Astrocyte (in vitro differentiated cells and primary cell): Measurements from ENCODE around the gene FXYD5. TPM values are rescaled to one million over a fixed set of nuclear protein-coding genes. Genes with fewer than 3 reads are reported as not detected.

Experiments used
- DNase-seq: peaks from one replicate; pipeline ENCODE4 v3.0.0-alpha.2; 2010; ENCODE audit warnings: low read depth
- FAIRE-seq: peaks from 2 replicates; lab custom pipeline; 2011; peaks lifted over from hg19 to GRCh38; lab: Jason Lieb, UNC
- H2AFZ ChIP-seq: 2 replicates; pipeline ENCODE4 v1.6.0; 2012; ENCODE audit warnings: low read depth, low read length, inconsistent platforms
- H3K27ac ChIP-seq: 2 replicates; pipeline ENCODE4 v1.5.1; 2011; ENCODE audit warnings: low read depth, low read length, inconsistent platforms
- H3K27me3 ChIP-seq: 2 replicates; pipeline ENCODE4 v1.6.0; 2011; ENCODE audit warnings: low read length, inconsistent platforms; ENCODE audit not compliant: insufficient read depth
- H3K36me3 ChIP-seq: 2 replicates; pipeline ENCODE4 v1.5.1; 2011; ENCODE audit warnings: low read length, inconsistent platforms; ENCODE audit not compliant: insufficient read depth
- H3K4me1 ChIP-seq: 2 replicates; pipeline ENCODE4 v1.5.1; 2011; ENCODE audit warnings: low read length, inconsistent platforms; ENCODE audit not compliant: insufficient read depth
- H3K4me2 ChIP-seq: 2 replicates; pipeline ENCODE4 v1.6.0; 2012; ENCODE audit warnings: low read length, inconsistent platforms
- H3K4me3 ChIP-seq: 2 replicates; pipeline ENCODE4 v1.5.1; 2011; ENCODE audit warnings: low read depth, mild to moderate bottlenecking, low read length, inconsistent platforms; ENCODE audit not compliant: insufficient read depth
- H3K79me2 ChIP-seq: 2 replicates; pipeline ENCODE4 v1.6.0; 2012; ENCODE audit warnings: mild to moderate bottlenecking, low read length, inconsistent platforms; ENCODE audit not compliant: insufficient read depth
- H3K9ac ChIP-seq: 2 replicates; pipeline ENCODE4 v1.6.0; 2012; ENCODE audit warnings: mild to moderate bottlenecking, low read length, inconsistent platforms
- H3K9me3 ChIP-seq: 2 replicates; pipeline ENCODE4 v1.5.1; 2012; ENCODE audit warnings: low read depth, mild to moderate bottlenecking, low read length, inconsistent platforms; ENCODE audit not compliant: insufficient read depth
- H4K20me1 ChIP-seq: 2 replicates; pipeline ENCODE4 v1.6.0; 2012; ENCODE audit warnings: low read length, inconsistent platforms; ENCODE audit not compliant: insufficient read depth
- H3K27ac Mint-ChIP-seq: one replicate; pipeline ENCODE4 v1.8.0; 2021; ENCODE audit warnings: mild to moderate bottlenecking, mixed read lengths; ENCODE audit not compliant: unreplicated experiment
- H3K27me3 Mint-ChIP-seq: one replicate; pipeline ENCODE4 v1.8.0; 2021; ENCODE audit warnings: low read depth, mixed read lengths; ENCODE audit not compliant: unreplicated experiment
- H3K36me3 Mint-ChIP-seq: one replicate; pipeline ENCODE4 v1.8.0; 2021; ENCODE audit warnings: low read depth, mixed read lengths; ENCODE audit not compliant: unreplicated experiment
- H3K4me1 Mint-ChIP-seq: one replicate; pipeline ENCODE4 v1.8.0; 2021; ENCODE audit warnings: low read depth, mixed read lengths; ENCODE audit not compliant: unreplicated experiment
- H3K4me3 Mint-ChIP-seq: one replicate; pipeline ENCODE4 v1.8.0; 2021; ENCODE audit warnings: mild to moderate bottlenecking, moderate library complexity, mixed read lengths; ENCODE audit not compliant: unreplicated experiment
- H3K9me3 Mint-ChIP-seq: one replicate; pipeline ENCODE4 v1.8.0; 2021; ENCODE audit warnings: mild to moderate bottlenecking, mixed read lengths; ENCODE audit not compliant: unreplicated experiment
- EZH2 ChIP-seq: IDR thresholded peaks from 2 replicates; pipeline ENCODE4 v1.6.1; 2012; ENCODE audit warnings: mild to moderate bottlenecking, low read length, inconsistent platforms; ENCODE audit not compliant: insufficient read depth
- total RNA-seq: library from RNA; stranded (reverse); gene quantifications from 2 replicates; pipeline ENCODE4 v1.2.1, GENCODE V29; 2021
- TF ChIP-seq, protein P1 (sequence below): IDR thresholded peaks from 2 replicates; pipeline ENCODE4 v1.5.1; 2011; ENCODE audit warnings: low read depth, mild to moderate bottlenecking, inconsistent platforms, low read length, moderate library complexity; ENCODE audit not compliant: insufficient read depth

FXYD5 gene
- total RNA-seq, 1 donor from 2014 or later, result 108 TPM

GRCh38 chr19:35159606-35160005, 5.1 kb downstream of the FXYD5 start:
- Histone ChIP-seq H3K36me3 (peaks cover 54% of the 10 kb centered on the region), H2AFZ (no peak overlapping the region), H3K27ac (no peak overlapping the region), H3K9me3 (peaks cover 18% of the 10 kb centered on the region), H3K27me3 (no peaks in the 10 kb centered on the region), H3K4me2 (no peak overlapping the region), H3K4me3 (no peak overlapping the region), H3K4me1 (no peaks in the 10 kb centered on the region), H4K20me1 (peaks cover 26% of the 10 kb centered on the region), H3K79me2 (peaks cover 21% of the 10 kb centered on the region), H3K9ac (no peak overlapping the region)
- no peak overlapping the region for H3K27ac Mint-ChIP-seq
- no peak overlapping the region for H3K4me3 Mint-ChIP-seq
- TF ChIP-seq, protein P1, sequence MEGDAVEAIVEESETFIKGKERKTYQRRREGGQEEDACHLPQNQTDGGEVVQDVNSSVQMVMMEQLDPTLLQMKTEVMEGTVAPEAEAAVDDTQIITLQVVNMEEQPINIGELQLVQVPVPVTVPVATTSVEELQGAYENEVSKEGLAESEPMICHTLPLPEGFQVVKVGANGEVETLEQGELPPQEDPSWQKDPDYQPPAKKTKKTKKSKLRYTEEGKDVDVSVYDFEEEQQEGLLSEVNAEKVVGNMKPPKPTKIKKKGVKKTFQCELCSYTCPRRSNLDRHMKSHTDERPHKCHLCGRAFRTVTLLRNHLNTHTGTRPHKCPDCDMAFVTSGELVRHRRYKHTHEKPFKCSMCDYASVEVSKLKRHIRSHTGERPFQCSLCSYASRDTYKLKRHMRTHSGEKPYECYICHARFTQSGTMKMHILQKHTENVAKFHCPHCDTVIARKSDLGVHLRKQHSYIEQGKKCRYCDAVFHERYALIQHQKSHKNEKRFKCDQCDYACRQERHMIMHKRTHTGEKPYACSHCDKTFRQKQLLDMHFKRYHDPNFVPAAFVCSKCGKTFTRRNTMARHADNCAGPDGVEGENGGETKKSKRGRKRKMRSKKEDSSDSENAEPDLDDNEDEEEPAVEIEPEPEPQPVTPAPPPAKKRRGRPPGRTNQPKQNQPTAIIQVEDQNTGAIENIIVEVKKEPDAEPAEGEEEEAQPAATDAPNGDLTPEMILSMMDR, result no peak
- no peak for TF ChIP-seq EZH2
- DNase-seq, result no peak
- no peaks in the 10 kb centered on the region for H3K27me3 Mint-ChIP-seq
- H3K9me3 Mint-ChIP-seq, result peaks cover 24% of the 10 kb centered on the region
- peaks cover 1% of the 10 kb centered on the region for H3K4me1 Mint-ChIP-seq
- no peak for FAIRE-seq
- H3K36me3 Mint-ChIP-seq, result peaks cover 45% of the 10 kb centered on the region

DNA sequence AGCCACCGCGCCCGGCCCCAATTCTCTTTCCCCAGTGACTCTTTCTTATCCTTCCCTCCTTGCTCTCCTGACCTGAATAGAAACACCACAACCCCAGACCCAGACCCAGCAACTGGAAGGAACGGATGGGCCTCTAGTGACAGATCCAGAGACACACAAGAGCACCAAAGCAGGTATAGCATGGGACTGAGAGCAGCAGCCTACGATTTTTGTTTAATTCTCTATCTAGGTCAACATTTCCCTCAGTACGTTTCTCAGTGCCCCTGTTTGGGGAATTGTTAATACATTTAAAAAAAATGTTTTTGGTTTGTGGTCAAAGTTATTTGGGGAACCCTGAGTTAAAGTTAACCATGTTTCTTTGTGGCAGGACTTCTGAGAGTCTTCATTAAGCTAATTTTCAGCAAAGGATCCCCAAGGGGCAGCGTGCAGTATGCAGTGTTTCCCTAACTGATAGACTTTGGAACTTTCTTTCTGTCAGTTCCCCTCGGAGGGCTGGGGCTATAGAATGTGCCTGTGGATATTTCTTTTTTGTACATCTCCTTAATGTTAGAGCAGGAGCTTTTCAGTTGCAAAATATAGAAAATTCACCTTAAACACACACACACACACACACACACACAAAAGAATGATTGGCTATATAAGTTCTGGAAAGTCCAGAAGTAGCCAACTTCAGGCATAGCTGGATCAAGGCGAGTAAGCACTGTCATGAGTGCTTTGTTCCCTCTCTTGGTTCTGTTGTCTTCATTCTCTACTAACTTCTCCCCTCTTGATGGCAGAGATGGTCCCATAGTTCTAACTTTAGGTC, 6.3 kb downstream of the FXYD5 start:
- TF ChIP-seq, protein P1, result no peak
- no peak for TF ChIP-seq EZH2
- Histone ChIP-seq H3K27ac (no peak overlapping the region), H3K36me3 (peaks cover 65% of the 10 kb centered on the region), H3K4me3 (no peak overlapping the region), H4K20me1 (peaks cover 19% of the 10 kb centered on the region), H3K9ac (no peak overlapping the region), H3K27me3 (no peaks in the 10 kb centered on the region), H3K4me2 (no peak overlapping the region), H3K4me1 (no peaks in the 10 kb centered on the region), H3K9me3 (peaks cover 18% of the 10 kb centered on the region), H2AFZ (no peak overlapping the region), H3K79me2 (peaks cover 9% of the 10 kb centered on the region)
- Mint-ChIP-seq H3K4me1 (peaks cover 1% of the 10 kb centered on the region), H3K27ac (no peak overlapping the region), H3K27me3 (no peaks in the 10 kb centered on the region), H3K9me3 (peaks cover 24% of the 10 kb centered on the region), H3K4me3 (no peak overlapping the region), H3K36me3 (peaks cover 53% of the 10 kb centered on the region)
- FAIRE-seq (no peak), DNase-seq (no peak)

DNA sequence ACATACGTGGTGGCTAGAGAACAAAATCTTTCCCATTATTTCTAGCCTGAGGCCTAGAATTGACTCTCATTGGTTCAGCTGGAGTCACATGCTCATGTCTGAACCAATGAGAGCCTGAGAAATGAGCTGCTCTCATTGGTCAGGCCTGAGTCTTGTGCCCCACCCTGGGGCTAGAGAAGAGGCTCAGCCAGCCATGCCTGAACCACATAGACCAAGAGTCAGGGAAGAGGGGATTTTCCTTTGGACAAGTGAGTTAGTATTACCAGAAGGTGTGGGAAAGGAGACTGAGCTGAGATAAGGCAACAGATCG, 6.9 kb downstream of the FXYD5 start:
- Histone ChIP-seq H3K27me3 (no peaks in the 10 kb centered on the region), H3K4me2 (no peak overlapping the region), H2AFZ (no peak overlapping the region), H3K9ac (no peak overlapping the region), H4K20me1 (peaks cover 13% of the 10 kb centered on the region), H3K79me2 (peaks cover 4% of the 10 kb centered on the region), H3K27ac (no peak overlapping the region), H3K4me1 (no peaks in the 10 kb centered on the region), H3K36me3 (peaks cover 71% of the 10 kb centered on the region), H3K9me3 (peaks cover 18% of the 10 kb centered on the region), H3K4me3 (no peak overlapping the region)
- DNase-seq (no peak), FAIRE-seq (no peak)
- Mint-ChIP-seq H3K4me1 (peaks cover 1% of the 10 kb centered on the region), H3K27me3 (no peaks in the 10 kb centered on the region), H3K27ac (no peak overlapping the region), H3K4me3 (no peak overlapping the region), H3K36me3 (peaks cover 58% of the 10 kb centered on the region), H3K9me3 (peaks cover 28% of the 10 kb centered on the region)
- no peak for TF ChIP-seq EZH2
- TF ChIP-seq, protein P1, result no peak
